ENCODE measurements around the gene ASB10. TPM values are rescaled to one million over a fixed set of nuclear protein-coding genes. Genes with fewer than 3 reads are reported as not detected.

Gene ASB10
- total RNA-seq, 1 experiment from 2014 or later = not detected

GRCh38 chr7:151139071-151139790 is 47.8 kb downstream of the ASB10 start:
- TF ChIP-seq GABPB1 (CRISPR knock-in tag; IDR thresholded peaks at IDR 0.05) (no peak), ZNF425 (CRISPR knock-in tag; conservative IDR thresholded peaks at IDR 0.05) (no peak), MYBL2 (CRISPR knock-in tag; IDR thresholded peaks at IDR 0.05) (no peak), RORB (CRISPR knock-in tag; IDR thresholded peaks at IDR 0.05) (no peak)
- TF ChIP-seq, protein P1, sequence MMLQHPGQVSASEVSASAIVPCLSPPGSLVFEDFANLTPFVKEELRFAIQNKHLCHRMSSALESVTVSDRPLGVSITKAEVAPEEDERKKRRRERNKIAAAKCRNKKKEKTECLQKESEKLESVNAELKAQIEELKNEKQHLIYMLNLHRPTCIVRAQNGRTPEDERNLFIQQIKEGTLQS (CRISPR knock-in tag; conservative IDR thresholded peaks at IDR 0.05) = no peak
- TF ChIP-seq, protein P2, sequence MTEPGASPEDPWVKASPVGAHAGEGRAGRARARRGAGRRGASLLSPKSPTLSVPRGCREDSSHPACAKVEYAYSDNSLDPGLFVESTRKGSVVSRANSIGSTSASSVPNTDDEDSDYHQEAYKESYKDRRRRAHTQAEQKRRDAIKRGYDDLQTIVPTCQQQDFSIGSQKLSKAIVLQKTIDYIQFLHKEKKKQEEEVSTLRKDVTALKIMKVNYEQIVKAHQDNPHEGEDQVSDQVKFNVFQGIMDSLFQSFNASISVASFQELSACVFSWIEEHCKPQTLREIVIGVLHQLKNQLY (CRISPR knock-in tag; IDR thresholded peaks at IDR 0.05) = no peak
- TF ChIP-seq, protein P3, sequence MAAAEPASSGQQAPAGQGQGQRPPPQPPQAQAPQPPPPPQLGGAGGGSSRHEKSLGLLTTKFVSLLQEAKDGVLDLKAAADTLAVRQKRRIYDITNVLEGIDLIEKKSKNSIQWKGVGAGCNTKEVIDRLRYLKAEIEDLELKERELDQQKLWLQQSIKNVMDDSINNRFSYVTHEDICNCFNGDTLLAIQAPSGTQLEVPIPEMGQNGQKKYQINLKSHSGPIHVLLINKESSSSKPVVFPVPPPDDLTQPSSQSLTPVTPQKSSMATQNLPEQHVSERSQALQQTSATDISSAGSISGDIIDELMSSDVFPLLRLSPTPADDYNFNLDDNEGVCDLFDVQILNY (CRISPR knock-in tag; IDR thresholded peaks at IDR 0.05) = no peak
- Mint-ChIP-seq H3K27me3 (ENCODE audit: low read depth) (no peaks in the 10 kb centered on the region), H3K9me3 (no peaks in the 10 kb centered on the region), H3K27ac (no peak overlapping the region), H3K4me3 (peak overlapping the region; percentile 28), H3K4me1 (peaks cover 22% of the 10 kb centered on the region), H3K36me3 (peaks cover 34% of the 10 kb centered on the region)
- ChIA-PET POLR2A (interaction anchor here (0.9 to 1.9 kb wide), 2 partner anchors 8 to 88 kb away, joined by 3 to 5 read pairs; partner anchors contain the start of gene ABCF2), CTCF (interaction anchor here (0.7 to 4.3 kb wide), 20 partner anchors 9 to 172 kb away, joined by 3 to 59 read pairs (median 4); partner anchors contain the start of genes ABCB8, ABCF2 and GBX1)
- DNase-seq (ENCODE audit: low spot score) = no peak
- peak; percentile 14; the same call in 1 of the 2 replicates for ATAC-seq

DNA sequence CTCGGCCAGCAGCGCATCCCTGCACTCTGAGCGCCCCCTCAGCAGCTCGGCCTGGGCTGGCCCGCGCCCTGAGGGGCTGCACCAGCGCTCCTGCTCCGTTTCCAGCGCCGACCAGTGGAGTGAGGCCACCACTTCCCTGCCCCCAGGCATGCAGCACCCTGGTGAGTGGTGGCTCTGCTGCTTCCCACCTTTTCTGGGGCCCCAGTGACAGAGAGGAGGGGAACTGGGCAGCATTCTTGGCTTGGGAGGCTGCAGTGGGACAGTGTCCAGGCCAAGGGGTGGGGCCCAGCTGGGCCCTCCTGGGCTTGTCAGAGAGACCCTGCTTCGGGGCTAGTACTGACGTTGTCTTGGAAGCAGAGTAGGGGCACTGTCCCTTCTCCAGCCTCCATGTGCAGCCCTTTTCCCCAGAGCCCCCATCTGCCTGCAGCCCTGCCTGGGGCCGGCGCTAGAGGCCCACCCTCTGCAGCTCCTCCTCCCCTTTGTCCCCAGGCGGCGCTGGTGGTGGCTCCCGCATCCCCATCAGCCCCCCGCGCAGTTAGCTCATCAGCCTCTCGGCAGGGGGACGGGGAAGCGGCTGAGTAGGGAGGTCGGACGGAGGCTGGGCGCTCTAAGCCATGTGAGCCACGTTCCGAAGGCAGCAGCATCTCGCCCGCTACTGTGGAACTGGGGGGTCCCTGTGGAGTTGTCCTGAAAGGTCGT is 48.7 kb downstream of the ASB10 start:
- no peaks in the 10 kb centered on the region for H3K9me3 Mint-ChIP-seq
- ChIA-PET CTCF (interaction anchor here (0.5 to 4.3 kb wide), 23 partner anchors 8 to 638 kb away, joined by 3 to 59 read pairs (median 4); partner anchors contain the start of genes ABCF2 and GBX1), POLR2A (interaction anchor here (0.6 to 1.9 kb wide), 2 partner anchors 9 to 11 kb away, joined by 3 to 5 read pairs; no protein-coding TSS in a partner anchor)
- H3K27me3 Mint-ChIP-seq (ENCODE audit: low read depth) = no peaks in the 10 kb centered on the region
- ATAC-seq (peak; percentile 54), DNase-seq (ENCODE audit: low spot score) (peak; percentile 60)
- H3K27ac Mint-ChIP-seq = no peak overlapping the region
- no peak overlapping the region for H3K4me3 Mint-ChIP-seq
- H3K4me1 Mint-ChIP-seq = peaks cover 21% of the 10 kb centered on the region
- H3K36me3 Mint-ChIP-seq = peaks cover 26% of the 10 kb centered on the region
- TF ChIP-seq ZNF532 (CRISPR knock-in tag; IDR thresholded peaks at IDR 0.05; ENCODE audit: borderline replicate concordance) = no peak
- no peak for TF ChIP-seq NFYB (CRISPR knock-in tag; conservative IDR thresholded peaks at IDR 0.05; ENCODE audit: low read depth)
- TF ChIP-seq, protein P4, sequence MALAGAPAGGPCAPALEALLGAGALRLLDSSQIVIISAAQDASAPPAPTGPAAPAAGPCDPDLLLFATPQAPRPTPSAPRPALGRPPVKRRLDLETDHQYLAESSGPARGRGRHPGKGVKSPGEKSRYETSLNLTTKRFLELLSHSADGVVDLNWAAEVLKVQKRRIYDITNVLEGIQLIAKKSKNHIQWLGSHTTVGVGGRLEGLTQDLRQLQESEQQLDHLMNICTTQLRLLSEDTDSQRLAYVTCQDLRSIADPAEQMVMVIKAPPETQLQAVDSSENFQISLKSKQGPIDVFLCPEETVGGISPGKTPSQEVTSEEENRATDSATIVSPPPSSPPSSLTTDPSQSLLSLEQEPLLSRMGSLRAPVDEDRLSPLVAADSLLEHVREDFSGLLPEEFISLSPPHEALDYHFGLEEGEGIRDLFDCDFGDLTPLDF (CRISPR knock-in tag; IDR thresholded peaks at IDR 0.05) = no peak
- TF ChIP-seq, protein P5, sequence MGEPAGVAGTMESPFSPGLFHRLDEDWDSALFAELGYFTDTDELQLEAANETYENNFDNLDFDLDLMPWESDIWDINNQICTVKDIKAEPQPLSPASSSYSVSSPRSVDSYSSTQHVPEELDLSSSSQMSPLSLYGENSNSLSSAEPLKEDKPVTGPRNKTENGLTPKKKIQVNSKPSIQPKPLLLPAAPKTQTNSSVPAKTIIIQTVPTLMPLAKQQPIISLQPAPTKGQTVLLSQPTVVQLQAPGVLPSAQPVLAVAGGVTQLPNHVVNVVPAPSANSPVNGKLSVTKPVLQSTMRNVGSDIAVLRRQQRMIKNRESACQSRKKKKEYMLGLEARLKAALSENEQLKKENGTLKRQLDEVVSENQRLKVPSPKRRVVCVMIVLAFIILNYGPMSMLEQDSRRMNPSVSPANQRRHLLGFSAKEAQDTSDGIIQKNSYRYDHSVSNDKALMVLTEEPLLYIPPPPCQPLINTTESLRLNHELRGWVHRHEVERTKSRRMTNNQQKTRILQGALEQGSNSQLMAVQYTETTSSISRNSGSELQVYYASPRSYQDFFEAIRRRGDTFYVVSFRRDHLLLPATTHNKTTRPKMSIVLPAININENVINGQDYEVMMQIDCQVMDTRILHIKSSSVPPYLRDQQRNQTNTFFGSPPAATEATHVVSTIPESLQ (CRISPR knock-in tag; IDR thresholded peaks at IDR 0.05) = no peak
- TF ChIP-seq TEAD1 (CRISPR knock-in tag; IDR thresholded peaks at IDR 0.05) = peak; percentile 42; the same call in 1 of the 2 replicates
- no peak for TF ChIP-seq CBFB (CRISPR knock-in tag; IDR thresholded peaks at IDR 0.05; ENCODE audit: low read depth)
- peak; percentile 60 for TF ChIP-seq MAX (CRISPR knock-in tag; IDR thresholded peaks at IDR 0.05)
- no peak for TF ChIP-seq CREM (CRISPR knock-in tag; IDR thresholded peaks at IDR 0.05)
- TF ChIP-seq ZNF423 (CRISPR knock-in tag; IDR thresholded peaks at IDR 0.05) = peak; percentile 89
